Forelimb muscle (tissue), 1 donor: ENCODE results near the gene MYLK3. TPM values are rescaled to one million over a fixed set of nuclear protein-coding genes. Genes with fewer than 3 reads are reported as not detected.
A peak's percentile ranks its signal among the peaks of the same experiment; 100 is the strongest.
"Not testable (repeated sequence)": the region's sequence is repeated elsewhere in the genome, so short reads cannot be mapped to it uniquely, and the experiment has no call there.

Source experiments
- DNase-seq: peaks from one replicate; pipeline ENCODE4 v3.0.0-alpha.2; 2013; ENCODE audit warnings: low read depth
- polyA plus RNA-seq: library from polyadenylated mRNA; unstranded; fragments of 120-200 nt; gene quantifications from one replicate; pipeline ENCODE4 v1.2.1, GENCODE V29; 2013; ENCODE audit not compliant: insufficient read length

The MYLK3 gene
- polyA plus RNA-seq, 1 donor: 16.5 TPM

- no peak for DNase-seq
Measured at GRCh38 chr16:46689365-46690280, 58.5 kb downstream of the MYLK3 start, which contains the start of gene ORC6. TSS of gene ORC6 (plus strand) at chr16:46689659. CDS start at chr16:46689706, 47 bp downstream.

- DNase-seq: peak; percentile 97
Measured at GRCh38 chr16:46688654-46689364, 59.3 kb downstream of the MYLK3 start, which contains the start of gene VPS35. TSS of gene VPS35 (minus strand) at chr16:46689178. CDS start at chr16:46689133, 45 bp downstream.

GRCh38 chr16:46688101-46688653 lies 60.0 kb downstream of the MYLK3 start:
- DNase-seq: no peak

- no peak for DNase-seq
Measured at GRCh38 chr16:46687486-46687885, 60.7 kb downstream of the MYLK3 start.

- no peak for DNase-seq
Measured at GRCh38 chr16:46686815-46687473, 61.2 kb downstream of the MYLK3 start.

- not testable (repeated sequence) for DNase-seq
Measured at GRCh38 chr16:46681867-46682266, 66.3 kb downstream of the MYLK3 start.

- DNase-seq: not testable (repeated sequence)
Measured at GRCh38 chr16:46677943-46678342, 70.2 kb downstream of the MYLK3 start.

GRCh38 chr16:46673320-46674013 lies 74.7 kb downstream of the MYLK3 start:
- no peak for DNase-seq

- no peak for DNase-seq
Measured at GRCh38 chr16:46662123-46662522, 86.0 kb downstream of the MYLK3 start.

GRCh38 chr16:46658925-46659324 lies 89.2 kb downstream of the MYLK3 start:
- DNase-seq: no peak

Other genes starting within 250 kb of the MYLK3 start
- gene SHCBP1, start 127.0 kb downstream of the MYLK3 start, polyA plus RNA-seq: 8.8 TPM
- 80.7 TPM for gene VPS35, start 59.2 kb downstream of the MYLK3 start, polyA plus RNA-seq
- 10.3 TPM for gene ORC6, start 58.7 kb downstream of the MYLK3 start, polyA plus RNA-seq
- 26.0 TPM for gene C16orf87, start 82.8 kb upstream of the MYLK3 start, polyA plus RNA-seq
- 36.5 TPM for gene GPT2, start 136.0 kb upstream of the MYLK3 start, polyA plus RNA-seq
- 45.7 TPM for gene DNAJA2, start 225.3 kb upstream of the MYLK3 start, polyA plus RNA-seq